ENCODE measurements around the gene NME7.
"Not testable (repeated sequence)": the region's sequence is repeated elsewhere in the genome, so short reads cannot be mapped to it uniquely, and the experiment has no call there.

Gene NME7

DNA sequence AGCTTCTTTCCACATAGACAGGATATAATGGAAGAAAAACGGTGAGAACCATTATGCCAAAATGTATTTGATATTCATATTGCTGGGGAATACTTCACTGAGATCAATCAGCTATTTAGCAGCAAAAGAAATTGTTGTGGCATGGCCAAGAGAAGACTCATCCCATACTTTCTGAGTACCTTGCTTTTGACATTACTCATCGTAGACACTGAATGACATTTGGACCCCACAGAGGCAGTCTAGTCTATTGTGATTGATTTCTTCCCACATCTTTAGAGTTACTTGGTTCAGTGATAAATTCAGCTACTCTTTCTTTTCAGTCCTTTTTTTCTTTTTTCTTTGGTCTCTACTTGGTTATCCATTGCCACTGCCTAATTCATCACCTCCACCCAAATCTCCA is 239.0 kb downstream of the NME7 start:
- no peak for DNase-seq (ENCODE audit: low read depth, low spot score)

DNA sequence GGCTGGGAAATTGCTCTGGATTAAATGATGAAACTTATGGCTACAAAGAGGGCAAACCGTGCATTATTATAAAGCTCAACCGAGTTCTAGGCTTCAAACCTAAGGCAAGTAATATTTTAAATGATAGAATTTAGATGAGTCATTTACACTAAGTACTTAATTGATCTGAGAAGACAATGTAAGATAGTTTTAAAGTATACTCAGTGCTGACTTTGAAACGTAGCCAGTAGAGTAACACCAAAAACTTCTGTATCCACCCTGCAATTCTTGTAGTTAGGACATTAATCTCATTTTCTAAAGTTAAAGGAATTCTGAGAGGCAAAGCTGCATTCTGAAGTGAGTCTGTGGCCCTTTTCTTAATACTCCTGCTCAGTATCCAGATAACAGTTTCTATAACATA is 240.3 kb downstream of the NME7 start:
- no peak for DNase-seq (ENCODE audit: low read depth, low spot score)

DNA sequence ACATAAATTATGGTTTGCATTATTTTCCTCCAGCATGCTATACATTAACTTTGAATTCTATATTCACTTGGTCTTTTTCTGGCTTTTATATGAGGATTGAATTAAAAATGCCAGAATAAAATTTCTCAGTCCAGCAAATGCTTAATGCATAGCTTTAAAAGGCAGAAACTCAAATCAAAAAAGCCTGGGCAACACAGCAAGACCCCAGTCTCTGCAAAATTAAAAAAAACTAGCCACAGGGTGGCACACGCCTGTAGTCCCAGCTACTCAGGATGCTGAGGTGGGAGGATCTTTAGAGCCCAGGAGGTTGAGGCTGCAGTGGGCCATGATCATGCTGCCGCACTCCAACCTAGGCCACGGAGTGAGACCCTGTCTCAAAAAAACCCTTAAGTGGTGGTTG is 241.3 kb downstream of the NME7 start:
- no peak for DNase-seq (ENCODE audit: low read depth, low spot score)

- DNase-seq (ENCODE audit: low read depth, low spot score): not testable (repeated sequence)
These were observed 242.0 kb downstream of the NME7 start for GRCh38 chr1:169125597-169125996.

GRCh38 chr1:169124459-169124858 is 243.1 kb downstream of the NME7 start:
- no peak for DNase-seq (ENCODE audit: low read depth, low spot score)

GRCh38 chr1:169122976-169123375 is 244.6 kb downstream of the NME7 start:
- DNase-seq (ENCODE audit: low read depth, low spot score): no peak

GRCh38 chr1:169121146-169121923 is 246.3 kb downstream of the NME7 start:
- no peak for DNase-seq (ENCODE audit: low read depth, low spot score)

DNA sequence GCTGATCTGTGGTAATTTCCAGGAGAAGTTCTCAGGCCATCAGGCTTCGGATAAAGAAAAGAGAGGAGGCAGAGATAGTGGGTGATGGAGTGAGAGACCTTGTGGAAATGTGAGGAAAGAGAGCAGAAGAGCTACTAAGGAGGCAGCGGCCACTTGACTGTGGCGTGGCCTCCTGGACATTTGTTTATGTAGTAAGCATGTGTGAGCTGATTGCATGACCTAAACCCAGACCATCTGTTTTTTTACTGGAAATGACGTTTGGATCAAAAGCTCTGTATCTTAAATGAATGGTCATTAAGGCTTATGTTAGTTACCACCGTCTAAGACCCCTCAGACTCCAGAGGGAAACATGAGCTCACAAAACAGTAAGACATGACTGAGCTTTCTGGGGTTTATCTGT is 247.5 kb downstream of the NME7 start:
- DNase-seq (ENCODE audit: low read depth, low spot score): no peak

DNA sequence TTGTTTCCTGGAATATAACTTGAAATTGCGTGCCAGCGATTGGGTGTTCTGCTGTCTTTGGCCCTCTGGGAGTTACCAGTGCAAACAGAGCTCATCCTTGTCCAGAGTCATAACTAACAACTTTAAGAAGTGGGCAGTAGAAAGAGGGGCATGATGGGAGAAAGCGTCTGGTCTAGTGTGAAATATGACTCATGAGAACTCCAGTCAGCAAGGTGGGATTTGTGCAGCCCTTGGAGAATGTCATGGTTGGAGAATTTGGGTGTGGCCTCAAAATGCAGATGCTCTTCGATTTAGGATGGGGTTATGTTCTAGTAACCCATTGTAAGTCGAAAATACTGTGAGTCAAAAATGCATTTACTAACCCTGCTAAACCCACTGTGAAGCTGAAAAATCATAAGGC is 248.2 kb downstream of the NME7 start:
- no peak for DNase-seq (ENCODE audit: low read depth, low spot score)

- no peak for DNase-seq (ENCODE audit: low read depth, low spot score)
These were observed 249.4 kb downstream of the NME7 start for GRCh38 chr1:169118227-169118626.

- DNase-seq (ENCODE audit: low read depth, low spot score): no peak
These were observed 250.0 kb downstream of the NME7 start for GRCh38 chr1:169117599-169117998.

DNA sequence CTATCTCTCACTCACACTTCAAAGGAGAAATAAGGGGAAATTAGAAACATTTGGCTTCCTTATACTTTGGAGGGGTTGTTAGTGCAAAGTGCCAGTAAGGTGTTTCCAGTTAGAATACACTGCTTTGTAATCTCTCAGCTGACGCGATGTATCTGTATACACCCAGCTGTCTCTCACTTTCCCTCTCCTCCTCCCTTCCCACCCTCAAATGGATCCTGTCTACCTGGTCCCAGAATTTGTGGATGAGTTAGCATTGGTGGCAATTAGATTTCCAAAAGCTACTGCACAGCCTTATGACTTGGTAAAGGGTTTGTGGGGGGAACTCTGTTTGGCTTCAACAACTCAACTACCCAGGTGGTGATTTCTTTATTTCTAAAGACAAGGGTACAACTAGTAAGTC is 250.6 kb downstream of the NME7 start:
- no peak for DNase-seq (ENCODE audit: low read depth, low spot score)

DNA sequence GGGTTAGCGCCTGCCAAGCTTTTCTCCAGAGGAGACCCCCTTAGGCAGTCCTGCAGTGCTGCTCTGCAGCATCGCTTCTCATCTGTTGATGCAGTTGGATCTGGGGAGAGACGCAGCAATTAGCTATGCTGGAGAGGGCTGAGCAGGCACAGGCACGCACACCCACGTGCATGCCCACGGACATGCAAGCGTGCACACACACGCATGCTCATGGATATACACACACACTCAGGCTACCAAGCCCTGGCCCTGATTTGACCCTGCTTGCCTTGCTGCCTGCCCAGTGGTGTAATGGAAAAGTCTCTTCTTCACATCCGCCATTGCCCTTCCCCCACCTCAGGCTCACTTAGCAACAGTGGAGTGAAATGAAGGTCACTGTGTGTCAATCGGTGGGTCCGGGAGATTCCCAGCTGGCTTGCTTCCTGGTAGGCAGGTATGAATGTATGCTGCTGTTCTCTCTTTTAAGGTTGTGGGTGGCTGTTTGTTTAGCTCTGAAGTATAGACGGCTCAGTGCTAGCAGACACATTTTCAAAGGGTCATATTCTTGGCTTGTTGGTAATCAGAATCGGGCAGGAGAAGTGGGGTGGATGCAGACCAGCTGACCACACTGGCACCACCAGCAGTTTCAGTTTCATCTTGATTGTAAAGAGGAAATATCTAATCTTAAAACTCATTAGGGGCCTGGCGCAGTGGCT is 251.6 kb downstream of the NME7 start:
- no peak for DNase-seq (ENCODE audit: low read depth, low spot score)

GRCh38 chr1:169113613-169114119 is 253.9 kb downstream of the NME7 start:
- no peak for DNase-seq (ENCODE audit: low read depth, low spot score)

DNA sequence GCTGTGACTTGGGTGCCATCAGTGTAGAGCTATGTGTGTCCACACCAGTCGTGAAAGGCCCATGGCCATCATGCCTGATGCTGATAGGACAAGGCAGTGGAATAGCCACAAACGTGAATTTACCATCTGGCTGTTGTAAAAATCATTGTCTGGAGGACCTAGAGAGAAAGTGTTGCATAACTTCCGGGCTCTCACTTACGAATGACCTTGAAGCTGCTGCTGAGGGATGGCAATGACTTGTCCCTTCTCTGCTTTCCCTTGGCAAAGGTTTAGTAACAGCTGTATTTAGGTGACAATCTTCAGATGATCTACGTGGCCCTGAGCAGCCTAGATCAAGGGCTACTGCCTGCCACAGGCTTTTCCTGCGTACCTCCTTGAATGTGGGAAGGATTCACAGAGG is 255.4 kb downstream of the NME7 start:
- DNase-seq (ENCODE audit: low read depth, low spot score): no peak

DNA sequence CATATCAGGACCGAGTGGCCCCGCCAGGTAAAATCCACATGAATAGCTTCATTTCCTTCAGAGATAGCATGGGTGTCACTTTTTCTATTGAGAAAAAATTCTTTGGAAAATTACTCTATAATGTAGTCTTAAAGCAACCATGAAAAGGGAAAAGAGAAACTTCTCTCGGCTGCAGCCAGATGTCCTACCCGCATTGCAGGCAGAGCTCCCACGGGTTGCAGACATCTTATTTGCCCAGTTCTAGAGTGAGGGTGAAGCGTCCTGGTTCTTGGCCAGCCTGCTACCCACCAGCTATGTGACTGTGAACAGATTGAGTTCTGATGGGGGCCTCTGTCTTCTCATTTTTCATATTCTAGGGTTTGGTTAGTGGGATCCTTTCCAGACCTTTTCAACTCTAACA is 256.1 kb downstream of the NME7 start:
- DNase-seq (ENCODE audit: low read depth, low spot score): no peak

DNA sequence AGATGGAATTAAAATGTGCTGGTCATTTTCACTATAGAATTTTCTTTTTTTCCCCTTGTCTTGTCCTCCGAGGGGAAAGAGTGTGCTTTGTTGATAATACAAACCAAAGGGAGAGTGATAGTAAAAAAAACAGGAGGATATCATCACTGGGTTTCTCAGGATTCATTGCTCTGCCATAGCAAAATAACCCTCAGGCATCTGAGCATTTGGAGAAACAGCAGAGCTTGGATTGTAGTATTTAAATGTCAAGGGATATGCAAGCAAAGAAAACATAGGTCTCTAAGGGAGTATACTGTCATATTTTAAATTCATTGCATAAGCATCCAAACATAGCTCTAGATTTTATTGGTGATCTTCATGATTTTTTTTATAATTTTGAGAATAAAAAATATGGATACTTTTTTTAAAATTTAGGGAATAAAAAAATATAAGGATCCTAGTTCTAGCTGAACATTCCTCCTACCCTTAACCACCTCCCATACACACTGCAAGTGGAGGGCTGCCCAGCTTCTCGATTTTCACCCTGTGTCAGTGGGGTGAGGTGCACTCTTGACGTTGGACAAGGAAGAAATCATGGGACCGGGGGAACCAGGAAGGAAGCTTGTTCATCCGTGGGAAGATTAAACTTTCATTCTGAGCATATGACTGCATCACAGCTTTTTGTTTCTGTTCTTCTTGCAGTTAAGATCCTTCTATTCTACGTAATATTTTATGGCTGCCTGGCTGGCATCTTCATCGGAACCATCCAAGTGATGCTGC is 256.7 kb downstream of the NME7 start:
- no peak for DNase-seq (ENCODE audit: low read depth, low spot score)

GRCh38 chr1:169110236-169110635 is 257.4 kb downstream of the NME7 start:
- DNase-seq (ENCODE audit: low read depth, low spot score): no peak

DNA sequence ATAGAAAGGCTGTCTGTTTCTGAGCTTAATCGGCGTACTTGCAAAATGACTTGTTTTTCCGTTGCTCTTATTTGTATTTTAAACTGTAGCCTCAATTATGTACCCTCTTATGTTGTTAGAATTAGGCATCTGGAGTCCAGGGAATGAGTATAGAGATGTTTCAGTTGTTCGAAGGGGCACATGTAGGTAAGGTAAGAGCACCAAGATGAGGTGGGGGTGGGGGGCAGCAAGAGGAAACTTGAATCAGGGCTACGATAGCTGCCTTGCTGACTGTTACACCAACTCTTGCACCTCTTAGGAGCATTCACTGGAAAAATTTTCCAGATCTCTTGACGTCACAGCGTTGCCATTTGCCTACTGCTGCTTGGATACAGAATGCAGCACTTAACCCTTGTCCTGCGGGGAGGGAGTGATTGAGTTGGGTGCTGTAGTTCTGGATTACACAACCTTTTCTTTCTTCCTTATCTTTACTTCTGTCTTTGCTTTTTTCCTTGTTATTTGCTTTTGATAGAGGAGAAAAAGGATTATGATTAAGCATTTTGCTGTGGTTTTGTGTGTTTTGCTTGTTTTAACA is 257.9 kb downstream of the NME7 start:
- no peak for DNase-seq (ENCODE audit: low read depth, low spot score)

- no peak for DNase-seq (ENCODE audit: low read depth, low spot score)
These were observed 258.6 kb downstream of the NME7 start for GRCh38 chr1:169108863-169109560.

DNA sequence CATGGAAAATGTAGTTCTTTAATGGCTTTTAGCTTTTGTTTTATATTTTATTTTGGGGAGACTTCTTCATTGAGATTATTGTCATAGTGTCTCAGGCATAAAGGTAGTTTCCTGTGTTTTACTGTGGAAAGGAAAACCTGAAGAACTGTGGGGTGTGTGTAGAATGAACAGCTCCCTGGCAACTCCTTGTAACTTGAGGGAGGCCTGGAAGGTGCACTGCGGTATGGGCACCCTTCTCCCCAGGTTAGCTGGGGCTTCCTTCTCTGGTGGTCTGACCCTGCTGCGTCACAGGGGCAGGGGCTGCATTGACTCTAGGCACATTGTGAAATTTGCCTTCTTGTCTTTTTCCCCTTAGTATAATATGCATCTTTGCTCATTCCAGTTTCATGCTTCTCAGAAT is 259.4 kb downstream of the NME7 start:
- no peak for DNase-seq (ENCODE audit: low read depth, low spot score)
